Myocyte (in vitro differentiated cells): ENCODE results near the gene GRAMD2B. TPM values are rescaled to one million over a fixed set of nuclear protein-coding genes. Genes with fewer than 3 reads are reported as not detected.
"Not testable (repeated sequence)": the region's sequence is repeated elsewhere in the genome, so short reads cannot be mapped to it uniquely, and the experiment has no call there.

ENCODE experiments used
- DNase-seq: peaks from one replicate; pipeline ENCODE4 v3.0.0-alpha.2; 2012; ENCODE audit warnings: low read depth
- total RNA-seq: library from RNA; depleted of rRNA; stranded (reverse); fragments of >200 nt; gene quantifications from 2 replicates; pipeline ENCODE4 v1.2.3, GENCODE V29; 2014

GRAMD2B gene
- total RNA-seq, 1 donor from 2014 or later = 148 TPM

DNA sequence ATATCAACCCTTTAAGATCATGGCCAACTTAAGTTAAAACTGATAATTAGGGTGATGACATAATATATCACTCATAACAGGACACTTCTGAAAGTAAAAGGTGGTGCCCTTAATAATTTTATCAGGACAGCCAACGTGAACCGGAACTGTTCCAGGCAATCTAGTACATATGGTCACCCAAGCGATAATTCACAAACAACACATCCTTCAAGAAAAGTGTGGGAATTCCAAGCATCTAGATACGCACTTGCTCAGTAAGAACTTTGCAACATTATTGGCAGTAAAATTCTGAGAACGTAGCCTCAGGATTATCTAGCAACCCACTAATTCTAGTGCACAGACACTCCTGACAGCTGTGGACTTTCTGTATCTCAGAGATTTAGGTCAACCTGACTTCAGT lies 86.1 kb downstream of the GRAMD2B start:
- no peak for DNase-seq

GRCh38 chr5:126511961-126512360 lies 88.8 kb downstream of the GRAMD2B start:
- no peak for DNase-seq

DNA sequence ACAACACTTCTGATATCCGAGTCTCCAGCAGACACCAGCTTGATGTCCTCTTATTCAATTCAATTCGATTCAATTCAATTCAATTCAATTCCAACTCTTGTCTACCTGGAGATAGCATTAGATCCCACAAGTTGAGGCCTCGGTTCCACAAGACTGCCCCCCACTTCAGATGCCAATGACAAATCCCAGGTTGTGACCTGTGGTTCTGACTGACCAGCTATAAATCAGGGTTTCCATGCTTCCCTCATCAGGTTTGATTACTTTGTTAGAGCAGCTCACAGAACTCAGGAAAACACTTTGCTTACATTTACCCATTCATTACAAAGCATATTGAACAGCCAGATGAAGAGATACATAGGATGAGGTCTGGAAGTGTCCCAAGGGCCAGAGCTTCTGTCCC lies 89.2 kb downstream of the GRAMD2B start:
- DNase-seq = no peak

DNA sequence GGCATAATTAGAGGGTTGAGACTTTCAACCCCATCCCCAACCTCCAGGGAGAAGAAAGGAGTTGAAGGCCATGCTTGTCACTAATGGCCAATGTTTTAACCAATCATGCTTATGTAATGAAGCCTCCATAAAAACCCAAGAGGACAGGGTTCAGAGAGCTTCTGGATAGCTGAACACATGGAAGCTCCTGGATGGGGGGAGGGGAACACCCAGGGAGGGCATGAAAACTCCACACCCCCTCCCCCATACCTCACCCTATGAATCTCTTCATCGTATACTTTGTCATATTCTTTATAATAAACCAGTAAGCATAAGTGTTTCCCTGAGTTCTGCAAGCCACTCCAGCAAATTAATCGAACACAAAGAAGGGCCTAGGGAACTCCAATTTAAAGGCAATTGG lies 90.1 kb downstream of the GRAMD2B start:
- no peak for DNase-seq

DNA sequence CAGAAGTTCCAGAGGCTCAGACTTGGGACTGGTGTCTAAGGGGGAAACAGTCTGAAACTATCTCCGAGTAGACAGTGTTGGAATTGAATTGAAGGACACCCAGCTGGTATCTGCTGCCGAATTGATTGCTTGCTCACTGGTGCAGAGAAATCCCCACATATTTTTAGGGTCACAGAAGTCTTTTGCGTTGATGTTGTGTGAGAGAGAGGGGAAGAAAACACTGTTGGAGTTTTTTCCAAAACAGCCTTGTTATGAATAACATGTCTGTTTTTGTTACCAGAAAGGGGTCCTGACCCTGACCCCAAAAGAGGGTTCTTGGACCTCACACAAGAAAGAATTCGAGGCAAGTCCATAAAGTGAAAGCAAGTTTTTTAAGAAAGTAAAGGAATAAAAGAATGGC lies 90.5 kb downstream of the GRAMD2B start:
- DNase-seq = no peak

DNA sequence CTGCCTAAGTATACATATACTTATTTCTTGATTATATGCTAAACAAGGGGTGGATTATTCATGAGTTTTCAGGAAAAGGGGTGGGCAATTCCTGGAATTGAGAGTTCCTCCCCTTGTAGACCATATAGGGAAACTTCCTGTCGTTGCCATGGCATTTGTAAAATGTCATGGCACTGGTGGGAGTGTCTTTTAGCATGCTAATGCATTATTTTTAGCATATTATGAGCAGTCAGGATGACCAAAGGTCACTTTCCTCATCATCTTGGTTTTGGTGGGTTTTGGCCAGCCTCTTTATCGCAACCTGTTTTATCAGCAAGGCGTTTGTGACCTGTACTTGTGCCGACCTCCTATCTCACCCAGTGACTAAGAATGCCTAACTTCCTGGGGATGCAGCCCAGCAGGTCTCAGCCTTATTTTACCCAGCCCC lies 90.9 kb downstream of the GRAMD2B start:
- peak; percentile 29 for DNase-seq

- no peak for DNase-seq
Measured at GRCh38 chr5:126514558-126515141, 91.4 kb downstream of the GRAMD2B start.

DNA sequence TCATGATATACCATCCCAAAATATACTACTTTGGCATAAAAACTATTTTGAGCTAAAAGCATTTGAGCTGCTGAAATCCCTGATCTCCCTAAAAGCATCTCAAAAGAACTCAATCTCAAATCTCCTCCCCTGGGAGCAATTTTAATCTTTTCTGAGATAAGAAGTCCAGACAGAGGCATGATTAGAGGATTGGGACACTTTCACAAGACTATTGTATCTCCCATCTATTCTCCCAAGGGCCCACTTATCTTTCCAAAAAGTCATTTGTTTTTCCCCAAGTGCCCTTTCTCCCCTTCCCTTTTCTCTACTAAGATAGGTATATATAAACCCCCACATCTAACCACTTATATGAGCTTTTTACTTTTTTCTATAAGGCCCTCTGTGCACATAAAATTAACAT lies 92.1 kb downstream of the GRAMD2B start:
- DNase-seq = no peak

DNA sequence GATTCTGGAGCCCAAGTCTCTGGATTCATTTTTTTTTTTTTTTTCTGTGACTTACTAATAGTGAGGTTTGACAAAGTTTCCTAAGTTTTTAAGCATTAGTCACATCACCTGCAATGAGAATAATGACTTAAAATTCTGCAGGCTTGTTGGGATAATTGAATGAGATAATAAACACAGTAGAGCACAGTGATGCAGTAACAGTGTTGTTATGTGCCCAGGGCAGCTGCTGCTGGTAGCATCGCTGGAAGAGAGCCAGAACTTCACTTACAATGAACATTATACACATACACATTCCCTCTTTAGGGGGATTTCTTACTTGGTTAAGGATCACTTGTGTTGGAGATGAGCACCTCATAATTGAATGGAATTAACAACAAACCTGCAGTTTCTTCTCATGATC lies 92.9 kb downstream of the GRAMD2B start:
- peak; percentile 43 for DNase-seq

- no peak for DNase-seq
Measured at GRCh38 chr5:126516852-126517251, 93.6 kb downstream of the GRAMD2B start.

DNA sequence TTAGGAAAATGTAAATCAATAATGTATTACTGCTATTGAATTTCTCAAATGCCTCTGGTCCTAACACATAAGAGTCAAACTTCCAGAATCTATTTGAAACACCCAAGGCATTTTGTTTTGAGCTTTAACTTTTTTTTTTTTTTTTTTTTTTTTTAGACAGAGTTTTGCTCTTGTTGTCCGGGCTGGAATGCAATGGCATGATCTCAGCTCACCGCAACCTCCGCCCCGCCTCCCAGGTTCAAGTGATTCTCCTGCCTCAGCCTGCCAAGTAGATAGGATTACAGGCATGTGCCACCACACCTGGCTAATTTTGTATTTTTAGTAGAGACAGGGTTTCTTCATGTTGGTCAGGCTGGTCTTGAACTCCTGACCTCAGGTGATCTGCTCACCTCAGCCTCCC lies 96.0 kb downstream of the GRAMD2B start:
- DNase-seq = not testable (repeated sequence)

DNA sequence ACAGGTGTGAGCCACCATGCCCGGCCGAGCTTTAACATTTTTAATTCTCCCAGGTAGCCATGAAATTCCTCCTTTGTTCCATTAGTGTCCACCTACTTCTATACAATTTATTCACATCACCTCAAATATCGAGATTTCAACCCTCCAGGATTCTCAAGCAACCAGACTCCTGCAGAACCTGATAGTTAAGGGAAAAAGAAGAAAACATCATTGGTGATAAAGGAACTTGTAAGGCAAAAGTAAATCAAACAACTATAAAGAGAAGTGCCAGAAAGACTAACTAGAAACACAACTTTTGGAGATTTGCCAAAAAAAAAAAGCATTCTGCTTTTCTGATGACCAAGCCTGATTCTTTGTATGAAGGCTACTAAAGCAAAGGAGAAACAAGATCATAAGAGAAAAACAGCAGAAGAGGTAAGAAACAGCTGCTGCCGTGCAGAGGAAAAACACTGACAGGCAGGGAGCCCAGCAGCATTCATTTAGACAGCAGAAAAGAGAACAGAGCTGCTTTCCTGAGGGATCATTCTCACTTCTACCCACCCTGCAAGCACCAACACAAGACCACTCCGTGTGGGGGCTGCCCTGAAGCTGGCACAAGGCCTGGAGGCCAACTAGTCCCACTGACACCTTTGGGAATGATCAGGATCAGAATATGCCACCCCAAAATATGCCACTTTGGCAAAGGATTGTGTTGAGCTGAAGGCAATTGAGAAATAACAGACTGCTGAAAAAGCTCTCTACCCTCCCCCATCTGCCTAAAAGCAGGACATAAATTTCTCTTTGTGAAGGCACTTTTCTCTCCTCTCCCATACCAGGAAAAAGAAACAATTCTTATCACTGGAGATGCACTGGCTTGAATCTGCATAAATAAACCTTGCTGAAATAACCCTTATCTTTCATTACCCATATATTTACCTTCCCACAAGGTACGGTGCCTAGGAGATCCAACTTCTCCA lies 96.7 kb downstream of the GRAMD2B start:
- DNase-seq = peak; percentile 64

DNA sequence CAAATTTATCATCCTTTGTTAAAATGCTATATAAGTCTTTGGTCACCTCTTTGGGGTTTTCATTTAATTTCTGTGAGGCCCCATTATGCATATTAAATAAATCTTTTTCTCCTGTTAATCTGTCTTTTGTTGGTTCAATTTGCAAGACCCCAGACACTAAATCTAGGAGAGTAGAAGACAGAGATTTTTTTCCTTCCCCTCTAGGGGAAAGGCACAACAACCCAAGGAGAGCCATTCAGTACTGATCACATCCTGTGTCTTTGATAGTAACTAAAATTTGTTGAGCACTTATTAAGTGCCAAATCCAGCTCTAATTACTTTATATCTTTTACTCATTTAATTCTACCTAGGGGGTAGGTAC lies 97.4 kb downstream of the GRAMD2B start:
- DNase-seq = no peak

- DNase-seq = peak; percentile 40
Measured at GRCh38 chr5:126521130-126521529, 97.9 kb downstream of the GRAMD2B start.

DNA sequence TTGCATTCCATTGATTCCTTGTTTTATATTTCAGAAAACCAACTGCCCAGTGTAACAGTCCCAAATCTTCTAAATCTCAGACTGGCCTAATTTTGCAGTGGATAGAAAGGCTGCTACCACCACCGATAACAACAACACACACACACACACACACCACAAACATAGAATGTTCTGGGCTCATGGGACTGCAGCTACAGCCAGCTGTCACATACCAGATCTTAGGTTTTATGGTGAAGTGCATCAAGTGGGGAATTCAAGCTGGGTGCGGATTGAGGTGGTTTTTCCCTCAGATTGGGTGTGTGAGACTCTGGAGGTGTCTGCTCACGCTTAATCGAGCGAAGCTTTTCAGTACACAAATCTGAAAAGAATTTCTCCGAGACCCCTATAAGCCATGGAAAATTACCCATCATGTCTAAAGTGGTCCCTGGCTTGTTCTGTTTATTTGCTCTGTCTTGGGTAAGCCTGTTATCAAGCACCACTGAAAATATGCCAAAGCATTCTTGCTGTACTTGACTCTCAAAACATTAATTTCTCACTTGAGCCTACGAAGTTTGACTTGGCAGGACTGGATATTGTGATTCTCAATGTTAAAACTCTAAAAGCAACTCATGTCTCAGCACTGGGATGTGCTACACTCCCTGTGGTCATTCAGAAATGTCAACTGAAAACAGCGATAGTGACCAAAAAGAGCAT lies 100.8 kb downstream of the GRAMD2B start:
- DNase-seq = no peak

GRCh38 chr5:126525630-126526245 lies 102.5 kb downstream of the GRAMD2B start:
- no peak for DNase-seq

DNA sequence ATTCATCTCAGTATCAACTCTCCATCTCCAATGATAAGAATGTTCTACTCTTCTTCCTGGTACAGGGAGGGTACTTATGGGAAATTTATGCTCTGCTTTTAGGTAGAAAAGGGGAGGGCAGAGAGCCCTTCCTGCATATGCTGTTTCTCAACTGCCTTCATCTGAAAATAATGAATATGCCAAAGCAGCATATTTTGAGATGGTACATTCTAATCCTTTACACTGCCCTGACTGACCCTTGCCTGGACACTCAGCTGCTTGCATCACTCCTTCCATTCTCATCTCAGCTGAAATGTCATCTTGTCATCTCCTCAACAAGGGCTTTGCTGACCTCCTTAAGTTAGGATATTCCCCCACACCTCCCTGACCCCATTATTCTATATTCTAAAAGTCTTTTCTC lies 103.3 kb downstream of the GRAMD2B start:
- no peak for DNase-seq

- DNase-seq = no peak
Measured at GRCh38 chr5:126527158-126527557, 103.9 kb downstream of the GRAMD2B start.

- DNase-seq = no peak
Measured at GRCh38 chr5:126527892-126528291, 104.7 kb downstream of the GRAMD2B start.

GRCh38 chr5:126531543-126532120 lies 108.4 kb downstream of the GRAMD2B start:
- peak; percentile 37 for DNase-seq

DNA sequence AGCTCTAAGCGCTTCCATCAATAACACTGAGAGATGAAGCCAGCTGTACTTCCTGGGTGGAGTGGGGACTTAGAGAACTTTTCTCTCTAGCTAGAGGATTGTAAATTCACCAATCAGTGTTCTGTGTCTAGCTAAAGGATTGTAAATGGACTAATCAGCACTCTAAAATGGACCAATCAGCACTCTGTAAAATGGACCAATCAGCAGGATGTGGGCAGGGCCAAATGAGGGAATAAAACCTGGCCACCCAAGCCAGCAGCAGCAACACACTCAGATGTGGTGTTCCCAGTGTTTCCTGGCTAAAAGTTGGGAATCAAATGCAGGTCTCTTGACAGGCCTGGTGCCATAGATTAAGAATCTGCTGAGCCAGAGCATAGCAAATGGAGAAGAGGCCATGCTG lies 111.3 kb downstream of the GRAMD2B start:
- no peak for DNase-seq
